Dermis microvascular lymphatic vessel endothelial cell (primary cell): ENCODE data around the gene GALNT10. TPM values are rescaled to one million over a fixed set of nuclear protein-coding genes. Genes with fewer than 3 reads are reported as not detected.

ENCODE experiments used
- DNase-seq, 2 donors: peaks; one replicate each; pipeline versions ENCODE4 v3.0.0 to v3.0.0-alpha.2; 2010; ENCODE audit warnings: low read depth in 2 of 2
- total RNA-seq: library from RNA; depleted of rRNA; stranded (reverse); fragments of >200 nt; gene quantifications from 2 replicates; pipeline ENCODE4 v1.2.1, GENCODE V29; 2014

The GALNT10 gene
- total RNA-seq, 1 donor from 2014 or later: 26.6 TPM

DNA sequence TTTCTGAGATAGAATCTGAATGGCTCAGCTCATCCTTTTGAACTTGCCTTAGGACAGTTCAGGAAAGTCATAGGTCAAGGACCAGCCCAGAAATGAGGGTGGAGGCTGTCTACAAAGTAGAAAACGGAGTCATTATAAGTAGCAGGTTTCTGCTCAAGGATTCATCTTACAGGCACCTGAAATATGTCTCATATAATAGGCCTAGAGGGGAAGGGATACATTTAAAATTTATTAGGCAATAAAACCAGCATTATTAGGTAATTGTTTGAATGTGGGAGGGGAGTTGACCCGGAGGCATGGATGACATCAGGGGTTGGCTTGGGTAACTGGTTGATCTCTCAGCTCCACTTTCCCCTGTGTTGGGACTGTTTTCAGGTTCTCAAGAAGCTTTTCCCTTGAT is 11.9 kb upstream of the GALNT10 start:
- no peak for DNase-seq

DNA sequence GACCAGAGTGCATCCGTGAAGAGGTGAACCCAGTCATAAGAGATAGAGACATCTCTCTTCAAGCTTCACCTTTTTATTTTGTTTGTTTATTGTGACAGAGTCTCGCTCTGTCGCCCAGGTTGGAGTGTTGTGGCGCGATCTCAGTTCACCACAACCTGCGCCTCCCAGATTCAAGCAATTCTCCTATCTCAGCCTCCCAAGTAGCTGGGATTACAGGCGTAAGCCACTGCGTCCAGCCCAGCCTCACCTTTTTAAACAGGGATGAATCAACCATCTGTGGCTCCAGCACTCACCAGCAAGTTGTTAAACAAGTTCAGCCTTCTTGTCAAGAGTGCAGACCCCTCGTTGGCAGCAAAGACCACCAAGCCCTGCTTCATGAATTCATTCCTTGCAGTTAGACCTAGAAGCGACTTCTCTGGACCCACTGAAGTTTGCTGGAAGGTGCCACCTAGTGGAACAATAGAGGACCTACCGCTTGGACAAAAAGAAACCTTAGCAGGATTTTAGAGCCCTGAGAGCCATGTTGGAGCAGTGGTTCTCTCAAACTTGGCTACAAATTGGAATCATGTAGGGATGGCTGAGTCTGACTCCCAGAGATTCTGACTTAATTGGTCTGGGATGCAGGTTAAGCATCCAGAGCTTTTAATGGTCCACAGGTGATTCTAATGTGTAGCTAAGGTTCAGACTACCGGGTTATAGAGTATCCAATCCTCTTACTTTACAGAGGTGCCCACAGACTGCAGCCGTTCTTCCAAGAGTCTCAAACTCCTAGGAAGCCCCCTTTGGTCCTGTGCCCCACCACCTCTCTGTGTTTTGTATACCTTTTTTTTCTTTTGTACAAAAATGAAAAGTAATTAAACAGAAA is 10.5 kb upstream of the GALNT10 start:
- peak; percentile 56 to 76 for DNase-seq

DNA sequence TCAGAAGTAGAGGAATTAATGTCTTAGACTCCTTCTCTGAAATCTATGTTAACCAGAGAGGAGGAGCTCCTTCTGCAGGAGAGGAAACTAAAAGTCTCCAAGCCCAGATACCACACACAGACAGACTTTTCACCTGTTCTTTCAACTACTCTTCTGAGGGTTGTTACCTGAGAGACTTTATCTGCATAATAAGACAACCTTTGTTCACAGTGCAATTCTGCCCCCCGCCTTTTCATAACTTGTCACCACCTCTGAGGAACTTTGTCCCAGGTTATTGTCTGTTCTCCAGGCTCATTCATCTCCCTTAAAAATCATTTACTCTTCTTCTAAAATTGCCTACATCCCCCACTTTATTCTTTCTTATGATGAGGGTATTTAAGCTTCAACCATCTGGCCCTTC is 9.4 kb upstream of the GALNT10 start:
- no peak for DNase-seq

DNA sequence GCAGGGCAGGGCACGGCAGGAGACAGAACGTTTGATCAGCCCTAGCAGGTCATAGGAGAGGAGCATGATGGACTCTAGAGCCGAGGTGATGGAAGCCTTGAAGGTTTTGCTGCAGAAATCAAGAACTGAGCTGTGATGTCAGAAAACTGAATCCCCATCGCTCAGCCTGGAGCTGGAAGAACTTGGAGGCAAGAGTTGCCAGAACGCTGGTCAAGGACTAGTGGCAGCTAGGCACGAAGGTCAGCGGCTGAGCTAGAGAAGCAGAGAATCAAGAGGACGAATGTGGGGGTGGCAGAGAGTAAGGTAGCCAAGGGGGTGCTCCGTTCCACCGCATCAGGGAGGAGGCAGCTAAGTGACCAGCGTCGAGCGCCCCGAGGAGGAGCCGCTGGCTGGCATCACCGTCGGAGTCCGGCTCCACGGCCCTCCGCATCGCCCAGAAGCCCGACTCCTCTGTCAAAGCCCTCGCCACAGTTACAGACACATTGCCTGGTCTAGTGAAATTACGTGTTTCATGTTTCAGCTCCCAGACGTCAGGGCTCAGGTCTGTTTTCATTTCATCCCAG is 1.2 kb upstream of the GALNT10 start:
- peak in 1 of 2 donors; percentile 8 for DNase-seq

DNA sequence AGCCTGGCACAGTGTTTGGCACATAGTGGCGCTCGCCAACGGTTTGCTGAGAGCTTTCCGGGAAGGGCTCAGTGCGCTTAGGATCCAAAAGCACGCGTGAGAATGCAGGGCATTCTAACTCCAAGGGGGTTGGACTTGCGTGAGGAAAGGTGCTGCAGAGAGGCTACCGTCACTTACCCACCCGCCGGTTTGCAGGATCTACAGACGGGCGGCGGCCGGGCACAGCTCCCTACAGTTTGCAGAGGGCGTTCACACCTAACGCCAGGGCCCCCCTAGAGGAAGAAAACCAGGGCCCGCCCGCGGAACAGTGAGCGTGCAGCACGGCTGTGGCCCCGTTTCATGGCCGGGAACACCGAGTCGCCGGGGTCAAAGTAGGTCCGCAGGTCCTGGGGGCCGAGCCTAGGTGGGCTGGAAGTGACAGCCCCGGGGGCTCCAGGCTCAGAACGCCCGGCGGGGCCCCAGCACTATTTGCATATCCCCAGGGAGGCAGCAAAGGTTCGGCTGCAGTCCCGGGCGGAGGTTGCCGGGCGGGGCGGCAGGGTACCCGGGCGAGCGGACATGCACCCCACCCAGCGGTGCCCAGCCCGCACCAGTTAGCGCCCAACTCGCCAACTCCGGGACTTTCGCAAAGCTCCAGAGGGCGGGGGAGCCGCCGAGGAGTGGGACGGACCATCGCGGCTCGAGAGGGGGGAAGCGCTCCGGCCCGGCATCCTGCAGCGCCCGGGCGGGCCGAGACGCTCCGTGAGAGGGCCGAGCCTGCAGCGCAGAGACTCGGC is 526 bp upstream of the GALNT10 start:
- peak in 1 of 2 donors; percentile 79 for DNase-seq

DNA sequence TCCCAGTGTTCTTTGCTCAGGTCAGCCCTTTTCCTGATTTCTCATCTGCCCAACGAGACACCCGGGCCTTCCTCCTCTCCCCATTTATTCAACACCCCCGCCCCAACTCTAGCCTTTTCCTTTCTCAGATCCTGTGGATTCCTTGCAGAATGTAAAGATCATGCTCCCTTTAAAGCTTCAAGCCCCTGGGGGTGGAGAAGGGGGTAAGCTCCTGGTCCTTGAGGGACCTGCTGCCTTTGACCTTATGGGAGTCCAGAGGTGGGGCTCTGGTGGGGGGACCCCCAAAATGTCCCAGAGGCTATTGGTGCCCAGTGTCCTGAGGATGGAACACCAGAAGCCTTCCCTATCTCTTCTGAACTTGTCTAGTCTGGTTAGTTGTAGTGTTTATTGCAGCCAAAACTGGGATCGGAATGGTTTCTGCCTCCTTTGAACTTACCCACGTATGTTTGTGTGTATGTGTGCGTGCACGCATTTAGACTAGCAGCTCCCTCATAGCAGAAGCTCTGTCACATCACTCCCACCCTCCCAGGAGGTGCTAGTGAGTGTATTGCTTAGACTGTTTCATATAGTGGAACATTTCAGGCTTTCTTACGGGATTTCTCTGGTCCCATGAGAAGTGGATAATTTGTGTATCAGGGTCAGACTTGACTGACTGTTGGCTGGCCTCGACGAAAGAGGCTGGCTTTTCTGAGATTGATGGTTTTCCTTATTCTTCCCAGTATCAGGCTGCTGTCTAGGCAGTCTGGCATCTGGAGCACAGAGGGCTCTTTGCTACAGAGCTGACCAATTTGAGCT is 1.1 kb downstream of the GALNT10 start:
- DNase-seq: peak in 1 of 2 donors; percentile 48

DNA sequence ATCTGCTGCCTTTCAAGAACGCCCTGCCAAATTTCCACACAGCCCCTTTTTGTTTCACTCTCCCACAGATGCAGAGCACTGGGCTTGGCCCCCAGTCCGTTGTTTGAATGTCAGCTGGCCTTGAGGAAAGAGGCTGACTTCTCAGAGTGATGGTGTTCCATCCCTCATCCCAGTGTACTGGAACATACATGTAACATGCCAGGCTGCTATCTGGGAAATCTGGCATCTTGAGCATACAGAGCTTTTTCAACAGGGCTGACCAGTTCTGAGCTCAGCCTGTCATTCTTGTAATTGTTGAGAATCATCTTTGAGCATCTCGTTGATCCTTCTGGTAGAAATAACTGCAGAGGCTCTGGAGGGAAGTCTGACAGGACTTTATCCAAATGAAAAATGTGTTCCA is 2.8 kb downstream of the GALNT10 start:
- no peak for DNase-seq

DNA sequence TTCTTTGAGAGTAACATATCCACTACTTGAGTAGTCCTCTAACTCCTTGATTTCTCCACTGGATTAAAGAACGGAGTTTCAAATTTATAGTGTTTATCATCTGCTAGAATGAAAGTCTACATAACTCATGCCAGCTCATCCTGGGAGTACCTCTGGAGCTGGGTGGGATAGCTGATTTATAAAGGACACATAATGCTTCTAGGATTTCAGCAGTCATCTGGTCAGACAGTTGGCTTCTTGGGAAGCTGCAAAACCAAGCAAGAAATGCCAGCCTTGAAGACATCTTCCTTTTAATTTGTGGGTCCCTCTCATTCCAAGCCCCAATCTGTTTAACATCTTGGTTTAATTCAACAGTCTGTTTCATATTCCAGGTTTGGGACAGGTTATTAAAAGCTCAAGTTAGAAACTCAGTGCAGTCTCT is 3.2 kb downstream of the GALNT10 start:
- no peak for DNase-seq

DNA sequence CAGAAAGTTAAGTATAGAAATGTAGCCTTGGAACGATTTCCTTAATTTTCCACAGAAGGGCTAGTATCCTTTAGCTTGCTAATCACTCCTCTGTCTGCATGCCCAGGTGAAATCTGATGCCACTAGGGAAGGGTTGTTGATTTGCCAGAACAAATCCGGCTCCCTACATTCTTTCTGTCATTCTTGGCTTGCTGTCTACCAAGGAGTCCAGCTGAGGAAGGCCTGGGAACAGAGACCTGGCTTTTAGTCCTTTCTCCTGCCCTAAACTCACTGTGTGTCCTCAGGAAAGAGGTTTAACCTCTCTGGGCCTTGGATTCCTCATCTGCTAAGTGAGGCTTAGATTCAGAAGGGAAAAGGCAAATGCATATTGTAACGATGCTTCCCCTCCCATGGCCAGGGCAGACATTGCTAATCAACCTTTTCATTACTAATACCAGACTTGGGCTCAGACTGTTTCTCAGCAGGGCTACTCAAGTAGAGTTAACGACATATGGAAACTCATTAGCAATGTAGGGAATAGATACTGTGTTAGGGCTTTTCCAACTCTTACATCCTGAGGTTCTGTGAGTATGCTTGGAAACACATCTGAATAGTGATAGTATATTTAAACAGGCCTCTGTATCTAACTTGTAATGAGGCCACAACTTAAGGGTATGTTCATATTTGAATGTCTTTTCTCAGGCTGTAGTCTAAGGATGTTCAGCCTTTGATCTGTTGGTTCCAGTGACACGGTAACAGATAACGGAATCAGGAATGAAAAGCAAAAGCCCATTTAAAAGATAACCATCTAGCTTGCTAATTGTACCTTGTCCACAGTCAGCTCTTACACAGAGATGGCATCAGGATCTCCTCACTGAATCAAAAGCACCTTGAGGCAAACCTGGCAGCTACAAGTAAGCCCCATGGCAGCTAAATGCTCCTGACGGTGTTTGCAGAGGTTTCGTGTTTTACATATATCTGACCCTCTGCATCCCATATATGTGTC is 4.1 kb downstream of the GALNT10 start:
- peak in 1 of 2 donors; percentile 43 for DNase-seq

DNA sequence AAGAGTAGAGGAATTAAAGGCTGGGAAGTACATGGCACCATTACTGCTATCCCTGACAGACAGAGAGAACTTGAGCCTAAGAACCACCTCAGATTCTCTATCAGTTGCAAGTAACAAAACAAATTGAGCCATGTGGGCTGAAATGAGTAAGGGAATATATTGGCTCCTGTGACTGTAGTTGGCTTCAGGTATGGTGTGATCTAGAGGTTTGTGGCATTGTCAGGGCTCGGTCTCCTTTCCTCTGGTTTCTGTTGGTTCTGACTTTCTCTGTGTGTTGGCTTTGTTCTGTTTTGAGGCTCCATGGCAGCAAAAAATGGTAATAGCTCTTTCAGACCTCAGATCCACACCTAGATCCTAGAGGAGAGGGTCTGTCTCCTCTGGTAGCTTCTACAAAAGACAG is 5.7 kb downstream of the GALNT10 start:
- no peak for DNase-seq

DNA sequence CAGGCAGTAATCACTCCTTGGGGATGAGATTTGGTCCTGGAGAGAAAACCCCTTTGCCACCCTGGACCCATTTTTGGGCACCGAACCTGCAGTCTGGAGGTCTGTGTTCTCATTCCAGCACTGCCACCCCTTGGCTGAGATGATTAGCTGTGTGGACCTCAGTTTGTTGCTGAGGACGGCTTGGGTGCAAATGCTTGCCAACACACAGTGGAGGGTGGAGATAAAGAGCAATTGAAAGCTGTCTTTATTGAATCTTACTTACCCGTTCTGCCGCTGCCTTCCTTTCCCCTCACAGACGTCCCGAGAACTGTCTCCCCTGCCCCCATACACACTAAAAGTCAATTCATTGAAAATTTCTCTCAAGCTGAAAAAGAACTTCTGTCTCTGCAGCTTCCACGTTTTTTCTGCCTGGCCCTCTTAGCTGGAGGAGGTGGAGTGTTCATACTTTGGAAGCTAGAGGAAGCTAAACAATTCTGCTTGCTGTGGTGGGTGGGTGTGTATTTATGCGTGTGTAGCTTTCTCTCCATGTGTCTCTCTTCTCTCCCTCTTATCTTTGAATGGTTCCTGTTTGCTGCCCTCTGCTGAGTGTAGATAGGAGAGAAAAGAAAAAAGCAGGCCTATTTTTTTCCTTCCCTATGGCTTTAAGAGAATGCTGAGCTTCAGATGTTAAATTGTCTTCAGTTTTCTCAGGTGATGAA is 6.6 kb downstream of the GALNT10 start:
- peak in 1 of 2 donors; percentile 74 for DNase-seq

DNA sequence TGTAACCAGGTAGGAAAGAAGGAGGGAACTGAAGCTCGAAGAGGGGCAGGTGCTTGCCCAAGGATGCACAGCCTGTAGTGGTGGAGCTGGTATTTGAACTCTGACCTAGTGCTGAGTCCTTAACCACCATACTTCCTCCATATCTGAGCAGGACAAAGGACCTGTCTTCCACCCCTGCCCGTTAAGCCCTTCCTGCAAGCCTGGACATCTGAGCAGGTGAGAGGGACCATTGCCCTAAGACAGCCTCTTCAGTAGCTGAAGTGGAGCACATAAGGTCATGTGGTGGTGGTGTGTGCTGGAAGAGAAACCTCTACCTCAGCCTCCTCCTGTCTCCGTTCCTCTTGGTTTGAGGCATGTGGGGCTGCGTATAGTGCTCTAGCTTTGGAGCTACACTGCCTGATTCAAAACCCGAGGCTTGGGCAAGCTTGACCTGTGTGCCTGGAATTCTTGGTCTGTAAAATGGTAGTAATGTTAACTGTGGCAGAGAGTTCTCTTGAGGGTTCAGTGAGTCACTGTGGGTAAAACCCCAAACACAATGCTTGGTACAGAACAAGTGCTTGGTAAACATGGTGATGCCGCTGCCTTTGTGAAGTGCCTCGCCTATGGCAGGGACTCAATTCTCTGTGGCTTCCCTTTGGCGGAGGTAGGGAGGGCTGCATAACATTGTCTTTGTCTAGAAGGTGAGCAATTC is 7.4 kb downstream of the GALNT10 start:
- DNase-seq: peak in 1 of 2 donors; percentile 66

DNA sequence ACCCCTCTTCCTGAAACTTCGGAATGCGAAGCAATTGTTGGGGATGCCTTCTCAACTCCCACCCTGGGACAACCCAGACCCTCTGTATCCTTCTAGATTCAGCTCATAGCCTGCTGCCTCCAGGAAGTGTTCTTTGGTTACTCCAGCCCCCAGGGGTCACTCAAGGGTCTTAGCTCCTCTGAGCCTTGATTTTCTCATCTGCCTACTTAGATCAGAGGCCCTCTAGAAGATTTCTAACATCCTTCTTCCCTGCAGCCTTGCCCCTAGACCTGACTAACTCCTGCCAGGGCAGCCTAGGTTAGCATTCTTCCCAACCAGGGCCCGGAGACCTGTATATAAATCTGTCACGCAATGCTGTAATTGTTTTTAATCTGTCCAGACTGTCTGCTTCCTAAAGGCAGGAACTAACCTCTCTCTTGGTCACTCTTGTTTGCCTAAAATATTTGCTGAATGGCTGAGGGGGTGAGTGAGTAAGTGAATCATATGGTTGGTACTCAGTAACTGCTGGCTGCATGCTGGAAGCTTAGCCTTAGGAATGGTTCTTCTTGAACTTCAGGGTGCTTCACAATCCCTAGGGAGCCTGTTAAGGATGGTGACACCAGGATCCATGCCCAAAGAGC is 8.2 kb downstream of the GALNT10 start:
- peak; percentile 75 to 91 for DNase-seq

DNA sequence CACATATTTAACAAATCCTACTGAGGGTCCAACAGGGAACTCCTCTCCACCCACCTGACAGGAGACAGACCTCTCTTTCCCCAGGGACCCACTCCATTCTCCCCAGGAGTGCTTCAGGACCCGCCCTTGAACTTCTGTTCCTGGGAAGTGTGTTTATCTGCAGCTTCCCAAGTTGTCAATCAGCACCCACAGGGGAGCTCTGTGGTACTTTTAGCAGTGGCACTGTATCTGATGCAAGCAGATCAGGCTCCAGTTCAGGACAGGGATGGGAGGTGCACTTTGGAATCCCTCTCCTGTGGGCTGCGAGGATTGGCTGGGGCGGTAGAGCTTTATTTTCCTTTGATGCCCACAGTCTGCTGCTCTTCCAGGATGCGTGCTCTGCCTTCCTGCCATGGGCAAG is 8.7 kb downstream of the GALNT10 start:
- peak in 1 of 2 donors; percentile 20 for DNase-seq

DNA sequence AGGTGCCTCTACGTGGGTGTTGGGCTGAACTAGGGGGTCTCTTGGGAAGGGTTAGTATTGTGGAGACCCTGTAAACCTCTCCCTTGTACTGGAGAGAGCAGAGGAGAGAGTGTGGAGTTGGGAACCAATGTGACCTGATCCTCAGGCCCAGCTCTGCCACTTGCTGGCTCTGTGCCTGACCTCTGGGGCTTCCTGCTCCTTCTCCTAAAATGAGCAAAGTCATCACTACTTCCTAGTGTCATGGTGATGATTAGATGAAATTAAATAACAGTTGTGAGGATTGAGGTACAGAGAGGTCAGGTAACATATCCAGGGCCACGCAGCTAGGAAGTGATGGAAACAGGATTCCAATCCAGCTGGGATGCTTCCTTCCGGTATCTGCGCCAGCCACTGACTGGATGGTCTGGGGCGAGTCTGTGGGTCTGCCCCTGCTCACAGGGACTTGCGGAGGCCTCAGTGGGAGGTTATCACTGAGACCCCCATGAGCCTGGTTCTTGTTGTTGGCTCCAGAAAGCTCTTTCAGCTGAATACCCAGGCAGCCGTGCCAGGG is 9.2 kb downstream of the GALNT10 start:
- DNase-seq: peak; percentile 53 to 78

DNA sequence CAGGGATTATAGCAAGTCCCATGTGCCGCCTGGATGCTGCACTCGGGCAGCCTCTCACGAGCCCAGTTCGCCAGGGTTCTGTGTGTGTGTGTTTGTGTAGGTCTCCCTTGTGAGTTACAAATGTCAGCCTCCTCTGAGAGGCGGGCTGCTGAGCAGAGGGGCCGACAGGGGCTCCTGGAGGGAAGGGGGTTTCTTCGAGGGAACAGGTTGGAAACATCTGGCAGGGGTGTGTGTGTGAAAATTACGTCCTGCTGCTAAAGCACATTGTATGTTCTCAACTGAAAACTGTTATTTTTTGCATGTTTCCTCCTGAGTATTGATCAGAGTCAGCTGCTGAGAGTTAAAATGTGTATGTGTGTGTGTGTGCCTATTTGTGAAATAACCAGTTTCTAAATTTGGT is 9.7 kb downstream of the GALNT10 start:
- DNase-seq: no peak

DNA sequence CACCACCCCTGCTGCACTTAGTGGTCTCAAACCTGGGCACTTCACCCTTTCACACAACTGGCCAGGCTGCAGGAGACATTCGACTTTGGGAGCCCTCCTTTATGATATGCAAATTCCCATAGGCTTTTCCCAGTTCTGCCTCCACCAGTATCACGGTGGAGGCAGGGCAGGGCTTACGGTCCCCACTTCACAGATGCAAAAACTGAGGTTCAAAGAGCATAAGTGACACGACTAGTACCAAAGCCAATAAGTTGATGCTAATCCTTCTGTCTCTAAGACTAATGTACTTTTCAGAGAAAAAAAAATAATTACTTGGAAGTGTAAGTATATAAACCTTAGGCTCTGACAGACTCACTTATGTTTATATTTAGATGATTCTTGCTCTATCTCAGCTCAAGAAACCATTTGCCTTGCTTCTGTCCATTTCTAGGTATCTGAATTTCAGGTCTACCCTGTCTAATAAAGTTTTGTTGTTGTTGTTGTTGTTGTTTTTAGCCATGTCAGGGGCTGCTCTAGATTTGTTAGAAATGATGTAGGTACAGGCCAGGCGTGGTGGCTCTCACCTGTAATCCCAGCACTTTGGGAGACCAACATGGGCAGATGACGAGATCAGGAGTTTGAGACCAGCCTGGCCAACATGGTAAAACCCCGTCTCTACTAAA is 10.7 kb downstream of the GALNT10 start:
- no peak for DNase-seq
